ENCODE data around the gene SLC6A1.

SLC6A1 gene

GRCh38 chr3:10996345-10997013 lies 3.9 kb downstream of the SLC6A1 start:
- no peak for DNase-seq

DNA sequence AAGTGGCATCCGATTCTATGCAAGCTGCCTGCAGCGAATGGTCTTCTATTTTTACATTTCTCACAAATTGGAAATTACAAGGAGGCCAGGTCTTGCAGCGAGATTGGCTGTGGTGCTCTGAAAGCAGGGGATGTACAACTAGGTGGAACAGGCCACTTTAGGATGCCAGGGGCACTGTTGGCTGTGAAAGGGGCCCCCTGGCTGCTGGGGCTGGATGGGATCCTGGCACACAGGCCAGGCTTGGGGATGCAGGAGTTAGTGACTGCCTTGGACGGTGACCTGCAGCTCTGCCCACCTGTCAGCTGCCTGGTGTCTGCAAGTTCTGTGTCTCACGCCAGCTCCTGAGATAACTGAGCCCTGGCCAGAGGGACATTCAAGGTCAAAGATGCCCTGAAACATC lies 4.6 kb downstream of the SLC6A1 start:
- no peak for DNase-seq

DNA sequence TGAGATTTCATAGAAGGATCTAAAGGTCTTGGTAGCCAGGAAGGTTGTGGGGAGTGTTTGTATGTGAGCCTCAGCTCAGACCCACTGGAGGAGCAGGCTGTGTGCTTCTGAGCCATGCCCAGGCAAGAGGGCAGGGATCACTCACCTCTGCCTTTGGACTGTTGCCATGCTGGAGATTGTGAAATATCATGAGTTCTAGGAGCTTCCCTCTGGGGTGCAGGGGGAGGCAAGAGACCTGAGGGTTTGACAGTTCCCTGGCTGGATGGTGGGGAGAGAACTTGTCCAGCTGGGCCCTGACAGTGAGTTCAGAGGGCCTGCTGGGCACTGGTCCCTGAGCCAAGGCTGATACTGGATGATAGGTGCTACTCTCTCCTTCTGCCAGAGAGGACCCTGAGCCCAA lies 6.0 kb downstream of the SLC6A1 start:
- DNase-seq = no peak

- no peak for DNase-seq
These were observed 6.9 kb downstream of the SLC6A1 start for GRCh38 chr3:10999221-11000107.

DNA sequence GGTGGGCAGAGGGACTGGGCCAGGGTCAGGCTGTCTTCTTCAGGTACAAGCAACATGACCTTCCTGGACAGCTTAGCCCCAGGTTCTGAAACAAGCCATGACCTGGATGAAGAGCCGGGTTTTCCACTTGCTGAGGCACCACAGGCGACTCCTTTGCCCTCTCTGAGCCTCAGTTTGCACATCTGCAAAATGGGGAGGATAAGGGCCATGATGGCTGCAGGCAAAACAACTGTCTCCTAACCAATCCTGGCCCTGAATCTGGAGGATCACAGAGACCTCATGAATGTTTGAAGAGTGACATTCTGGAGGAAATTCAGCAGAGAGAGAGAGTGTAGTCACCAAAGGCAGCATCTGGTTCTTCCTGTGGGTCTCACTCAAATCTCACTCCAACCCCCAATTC lies 8.0 kb downstream of the SLC6A1 start:
- no peak for DNase-seq

DNA sequence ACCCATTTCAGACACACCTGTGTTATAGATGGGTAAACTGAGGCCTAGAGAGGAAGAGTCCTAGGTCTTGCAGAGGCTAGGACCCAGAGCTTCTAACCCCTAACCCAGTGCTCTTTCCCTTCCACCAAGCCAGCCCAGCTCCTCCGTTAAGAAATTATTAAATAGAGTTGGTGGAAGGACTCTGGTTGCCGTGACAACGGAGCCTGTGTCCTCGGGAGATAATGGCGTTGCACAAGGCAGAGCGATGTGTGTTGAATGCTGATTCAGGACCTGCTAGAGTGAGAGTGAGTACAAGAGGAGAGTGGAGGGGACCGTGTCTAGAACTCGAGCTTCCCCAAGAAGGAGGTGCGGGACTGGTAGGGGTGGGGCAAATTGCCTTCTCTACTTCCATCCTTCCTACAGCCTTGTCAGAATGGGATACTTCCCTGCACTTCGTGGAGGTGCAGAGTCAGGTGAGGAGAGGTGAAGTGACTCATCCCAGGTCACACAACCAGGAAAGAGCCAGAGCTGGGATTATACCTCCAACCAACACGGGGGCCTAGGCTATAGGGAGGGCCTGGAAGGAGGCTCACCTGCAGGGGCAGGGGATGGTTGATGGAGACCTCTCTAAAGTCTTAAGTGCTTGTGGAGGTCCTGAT lies 8.6 kb downstream of the SLC6A1 start:
- no peak for DNase-seq

- DNase-seq = no peak
These were observed 9.1 kb downstream of the SLC6A1 start for GRCh38 chr3:11001658-11002021.

- no peak for DNase-seq
These were observed 9.8 kb downstream of the SLC6A1 start for GRCh38 chr3:11002371-11002807.

GRCh38 chr3:11004563-11004962 lies 12.0 kb downstream of the SLC6A1 start:
- no peak for DNase-seq

GRCh38 chr3:11005686-11006256 lies 13.2 kb downstream of the SLC6A1 start:
- no peak for DNase-seq

DNA sequence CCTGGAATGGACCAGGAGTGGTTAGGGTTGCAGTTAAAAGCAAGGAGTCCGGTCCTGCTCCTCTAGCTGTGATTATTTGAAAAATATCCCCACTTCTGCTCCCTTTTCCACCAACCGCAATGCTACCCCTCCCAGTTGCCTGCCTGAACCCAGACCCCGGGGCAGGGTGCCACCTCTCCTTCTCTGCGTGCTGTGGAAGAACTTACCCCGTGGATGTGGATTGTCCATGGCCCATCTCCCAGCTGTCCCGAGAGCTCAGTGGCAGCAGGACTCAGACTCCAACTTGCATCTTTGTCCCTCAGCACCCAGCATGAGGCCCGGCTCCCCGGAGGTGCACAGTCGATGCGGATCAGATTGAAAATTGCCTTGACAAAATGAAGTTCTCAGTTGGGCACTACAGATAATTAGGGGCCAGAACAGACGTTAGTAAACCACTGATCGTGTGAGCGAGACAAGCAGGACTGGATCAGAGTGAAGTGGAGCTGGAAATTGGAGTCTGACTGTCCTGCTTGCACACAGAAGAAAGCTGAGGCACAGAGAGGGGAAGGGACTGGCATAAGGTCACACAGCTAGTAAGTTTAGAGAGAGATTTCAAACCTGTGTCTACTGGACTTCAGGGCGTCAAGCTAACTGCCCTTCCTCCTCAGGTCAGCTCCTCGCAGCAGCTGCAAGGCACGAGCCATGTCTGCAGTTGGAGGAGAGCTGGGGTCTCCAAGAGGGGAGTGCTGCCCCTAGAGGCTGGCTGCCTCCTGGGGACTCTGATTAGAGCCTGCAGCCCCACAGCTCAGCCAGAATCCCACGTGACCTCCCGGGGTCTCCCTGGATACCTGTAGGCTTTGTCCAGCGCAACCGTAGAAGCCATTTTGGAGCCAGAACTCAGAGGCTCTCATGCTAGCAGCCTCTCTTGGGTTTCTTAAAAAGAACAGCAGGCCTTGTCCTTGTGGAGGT lies 14.7 kb downstream of the SLC6A1 start:
- no peak for DNase-seq

DNA sequence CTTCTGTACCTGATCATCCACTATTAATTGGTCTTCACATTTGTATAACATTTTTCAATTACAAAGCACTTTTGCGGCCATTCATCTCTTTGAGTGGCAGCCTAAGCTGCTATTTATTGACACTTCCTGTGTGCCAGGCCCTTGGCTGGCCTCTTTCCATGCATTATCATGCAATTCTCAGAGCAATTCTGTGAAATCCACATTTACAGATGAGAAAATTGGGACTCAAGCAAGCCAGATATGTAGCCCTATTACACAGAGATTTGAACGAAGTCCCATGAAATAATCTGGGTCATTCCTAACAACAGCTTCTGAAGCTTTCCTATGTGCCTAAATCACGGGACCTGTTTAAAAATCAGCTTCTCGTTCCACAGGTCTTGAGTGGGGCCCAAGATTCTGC lies 17.4 kb downstream of the SLC6A1 start:
- DNase-seq = no peak

- DNase-seq = no peak
These were observed 18.0 kb downstream of the SLC6A1 start for GRCh38 chr3:11010426-11011165.

DNA sequence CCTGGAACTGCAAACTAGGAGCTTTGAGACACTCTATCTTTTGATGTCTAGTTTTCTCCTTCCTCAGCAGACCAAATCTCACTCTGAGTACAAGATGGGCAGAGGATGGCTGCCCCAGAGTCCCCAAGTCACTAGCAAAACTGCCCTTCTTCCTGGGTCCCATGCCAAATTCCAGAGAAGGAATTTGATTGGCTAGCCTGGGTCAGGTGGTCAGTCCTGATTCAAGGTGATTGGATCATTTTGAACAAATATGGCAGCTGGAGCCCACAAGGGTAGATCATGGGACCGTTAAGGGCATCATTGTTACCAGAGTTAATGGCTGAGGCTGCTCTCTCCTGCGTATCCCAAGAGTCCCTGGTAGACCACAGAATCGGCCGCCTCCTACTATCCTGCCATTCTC lies 21.7 kb downstream of the SLC6A1 start:
- no peak for DNase-seq

DNA sequence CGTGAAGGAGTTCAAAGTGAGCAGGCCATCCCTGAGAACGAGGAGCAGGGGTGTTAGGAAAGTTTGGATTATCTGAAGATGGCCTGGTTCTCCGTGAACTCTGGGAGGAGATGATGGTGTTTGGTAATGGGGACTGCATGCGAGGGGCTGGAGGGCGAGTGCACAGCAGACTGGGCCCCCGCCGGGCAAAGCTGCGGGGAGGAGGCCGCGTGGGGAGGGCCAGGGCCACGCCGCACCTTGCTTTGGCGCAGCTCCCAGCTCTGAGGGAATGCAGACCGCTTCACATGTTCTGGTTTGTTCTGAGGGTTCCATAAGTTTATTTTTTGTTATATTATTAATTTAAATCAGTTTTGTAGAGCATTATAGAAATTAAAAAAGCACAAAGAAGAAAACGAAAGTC lies 22.2 kb downstream of the SLC6A1 start:
- DNase-seq = no peak

DNA sequence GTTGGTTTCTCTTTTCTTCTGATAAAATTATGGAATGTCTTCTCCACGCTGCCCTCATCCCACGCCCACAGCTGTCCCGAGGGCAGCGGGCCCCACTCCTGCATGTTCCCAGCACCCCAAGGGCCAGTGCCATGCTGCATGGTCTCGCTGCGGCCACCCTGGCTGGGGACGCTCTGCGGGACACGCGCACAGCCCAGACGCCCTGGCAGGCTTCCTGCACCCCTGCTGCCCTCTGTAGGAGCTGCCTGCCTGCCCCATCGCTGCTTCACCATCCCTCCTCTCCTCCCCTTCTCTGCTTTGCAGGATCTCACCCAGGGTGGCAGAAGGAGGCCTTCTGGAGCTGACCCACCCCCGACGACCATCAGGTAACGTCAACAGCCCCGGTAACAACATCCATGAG lies 22.8 kb downstream of the SLC6A1 start:
- DNase-seq = no peak

- DNase-seq = no peak
These were observed 24.2 kb downstream of the SLC6A1 start for GRCh38 chr3:11016727-11017126.

- DNase-seq = no peak
These were observed 26.7 kb downstream of the SLC6A1 start for GRCh38 chr3:11019116-11019819.

GRCh38 chr3:11020764-11021163 lies 28.2 kb downstream of the SLC6A1 start:
- DNase-seq = no peak

GRCh38 chr3:11021611-11022011 lies 29.1 kb downstream of the SLC6A1 start:
- DNase-seq = no peak

DNA sequence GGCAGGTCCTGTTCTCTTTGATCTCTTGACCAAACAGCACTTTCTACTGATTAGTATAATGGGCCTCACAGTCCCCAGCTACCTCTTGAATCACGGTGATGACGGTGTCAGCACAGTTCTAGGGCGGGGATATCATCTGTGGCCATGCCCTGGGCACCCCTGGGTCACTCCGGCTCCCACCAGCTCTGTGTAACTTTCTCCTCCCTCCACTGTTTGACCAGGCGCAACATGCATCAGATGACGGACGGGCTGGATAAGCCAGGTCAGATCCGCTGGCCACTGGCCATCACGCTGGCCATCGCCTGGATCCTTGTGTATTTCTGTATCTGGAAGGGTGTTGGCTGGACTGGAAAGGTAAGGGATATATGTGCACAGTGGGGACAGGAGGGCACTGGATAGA lies 29.6 kb downstream of the SLC6A1 start:
- DNase-seq = no peak
